GM18511 (cell line): ENCODE data around the gene EGF.

Source experiments
- ATAC-seq: cut with Tn5 transposase; IDR thresholded peaks from one replicate; pipeline ENCODE4 v1.9.1; 2021; ENCODE audit warnings: mild to moderate bottlenecking, moderate library complexity; ENCODE audit not compliant: unreplicated experiment

Gene EGF

GRCh38 chr4:109989618-109990017 lies 76.9 kb downstream of the EGF start:
- ATAC-seq = no peak

GRCh38 chr4:109990261-109991257 lies 77.9 kb downstream of the EGF start:
- ATAC-seq = peak; percentile 85

GRCh38 chr4:109993116-109993515 lies 80.4 kb downstream of the EGF start:
- ATAC-seq = no peak

- peak; percentile 70 for ATAC-seq
Observed at GRCh38 chr4:109994415-109994827, 81.7 kb downstream of the EGF start.

- ATAC-seq = no peak
Observed at GRCh38 chr4:109996526-109996925, 83.8 kb downstream of the EGF start.

GRCh38 chr4:109998867-109999584 lies 86.3 kb downstream of the EGF start:
- peak; percentile 51 for ATAC-seq

GRCh38 chr4:109999585-109999912 lies 86.9 kb downstream of the EGF start:
- no peak for ATAC-seq

GRCh38 chr4:110002326-110002725 lies 89.6 kb downstream of the EGF start:
- ATAC-seq = no peak

GRCh38 chr4:110003401-110004187 lies 90.9 kb downstream of the EGF start:
- no peak for ATAC-seq

- ATAC-seq = no peak
Observed at GRCh38 chr4:110004556-110004955, 91.9 kb downstream of the EGF start.

GRCh38 chr4:110005461-110006056 lies 92.9 kb downstream of the EGF start:
- peak; percentile 83 for ATAC-seq

GRCh38 chr4:110007217-110007616 lies 94.5 kb downstream of the EGF start:
- no peak for ATAC-seq

GRCh38 chr4:110008540-110008939 lies 95.9 kb downstream of the EGF start:
- no peak for ATAC-seq

GRCh38 chr4:110009550-110009949 lies 96.9 kb downstream of the EGF start:
- no peak for ATAC-seq

GRCh38 chr4:110010797-110011196 lies 98.1 kb downstream of the EGF start:
- no peak for ATAC-seq

- ATAC-seq = no peak
Observed at GRCh38 chr4:110012917-110013316, 100.2 kb downstream of the EGF start.

- ATAC-seq = no peak
Observed at GRCh38 chr4:110014233-110014632, 101.5 kb downstream of the EGF start.

GRCh38 chr4:110019153-110019552 lies 106.5 kb downstream of the EGF start:
- ATAC-seq = no peak

- ATAC-seq = no peak
Observed at GRCh38 chr4:110020139-110020538, 107.5 kb downstream of the EGF start.

GRCh38 chr4:110020646-110021443 lies 108.2 kb downstream of the EGF start:
- no peak for ATAC-seq
